ENCODE results near the gene CMPK2.

The CMPK2 gene

GRCh38 chr2:6878549-6878948 lies 12.8 kb upstream of the CMPK2 start:
- Histone ChIP-seq H3K9me3 (ENCODE audit: control insufficient read depth, insufficient read depth, low read length) (peaks cover 19% of the 10 kb centered on the region), H3K4me1 (ENCODE audit: control insufficient read depth, insufficient read depth, low read length) (no peaks in the 10 kb centered on the region), H3K27ac (ENCODE audit: low read depth, low read length) (no peak overlapping the region), H3K4me3 (ENCODE audit: low read depth, low read length) (no peak overlapping the region), H3K27me3 (ENCODE audit: control insufficient read depth, insufficient read depth, low read length) (no peaks in the 10 kb centered on the region), H3K9ac (ENCODE audit: low read depth, low read length) (no peak overlapping the region), H3K36me3 (ENCODE audit: control insufficient read depth, insufficient read depth, low read length) (no peaks in the 10 kb centered on the region)

DNA sequence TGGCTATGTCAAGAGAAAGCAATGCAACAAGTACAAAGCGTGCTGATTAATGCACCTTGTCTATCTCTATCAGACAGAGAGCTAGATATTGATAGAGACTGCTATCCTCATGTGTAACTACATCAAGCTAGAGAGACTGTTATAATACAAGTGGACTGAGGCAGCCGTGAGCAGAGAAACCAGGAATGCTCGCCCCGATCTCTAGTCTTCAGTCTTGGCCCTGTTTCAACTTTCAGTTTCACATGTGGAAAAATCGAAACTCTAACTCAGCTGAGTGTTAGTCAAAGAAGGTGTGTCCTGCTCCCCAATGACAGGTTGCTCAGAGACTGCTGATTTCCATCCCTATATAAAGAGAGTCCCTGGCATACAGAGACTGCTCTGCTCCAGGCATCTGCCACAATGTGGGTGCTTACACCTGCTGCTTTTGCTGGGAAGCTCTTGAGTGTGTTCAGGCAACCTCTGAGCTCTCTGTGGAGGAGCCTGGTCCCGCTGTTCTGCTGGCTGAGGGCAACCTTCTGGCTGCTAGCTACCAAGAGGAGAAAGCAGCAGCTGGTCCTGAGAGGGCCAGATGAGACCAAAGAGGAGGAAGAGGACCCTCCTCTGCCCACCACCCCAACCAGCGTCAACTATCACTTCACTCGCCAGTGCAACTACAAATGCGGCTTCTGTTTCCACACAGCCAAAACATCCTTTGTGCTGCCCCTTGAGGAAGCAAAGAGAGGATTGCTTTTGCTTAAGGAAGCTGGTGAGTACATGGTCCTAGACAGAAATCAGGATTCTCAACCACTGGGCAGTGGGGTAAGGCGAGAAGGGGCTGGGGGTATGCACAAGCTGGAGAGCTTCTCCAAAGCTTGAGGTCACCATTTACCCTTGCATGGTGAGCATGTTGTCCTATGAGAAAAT lies 11.9 kb upstream of the CMPK2 start, which contains the start of gene RSAD2:
TSS of gene RSAD2 (plus strand) at position 376 of the 903 bp plus-strand sequence. CDS start at position 400, 24 bp downstream.
- H3K27ac ChIP-seq (ENCODE audit: low read depth, low read length): no peak within 1 kb of the TSS

GRCh38 chr2:6876309-6876708 lies 10.6 kb upstream of the CMPK2 start:
- Histone ChIP-seq H3K27me3 (ENCODE audit: control insufficient read depth, insufficient read depth, low read length) (no peaks in the 10 kb centered on the region), H3K36me3 (ENCODE audit: control insufficient read depth, insufficient read depth, low read length) (no peaks in the 10 kb centered on the region), H3K9me3 (ENCODE audit: control insufficient read depth, insufficient read depth, low read length) (peaks cover 13% of the 10 kb centered on the region), H3K9ac (ENCODE audit: low read depth, low read length) (no peak overlapping the region), H3K4me3 (ENCODE audit: low read depth, low read length) (no peak overlapping the region), H3K4me1 (ENCODE audit: control insufficient read depth, insufficient read depth, low read length) (no peaks in the 10 kb centered on the region), H3K27ac (ENCODE audit: low read depth, low read length) (no peak overlapping the region)

More for the DNA sequence above, 11.9 kb upstream of the CMPK2 start, which contains the start of gene RSAD2:
- no peaks in the 10 kb centered on the region for H3K36me3 ChIP-seq (ENCODE audit: control insufficient read depth, insufficient read depth, low read length)
- no peak within 1 kb of the TSS for H3K4me3 ChIP-seq (ENCODE audit: low read depth, low read length)
- H3K27me3 ChIP-seq (ENCODE audit: control insufficient read depth, insufficient read depth, low read length): no peaks in the 10 kb centered on the region
- no peak within 1 kb of the TSS for H3K9ac ChIP-seq (ENCODE audit: low read depth, low read length)
- peaks cover 19% of the 10 kb centered on the region for H3K9me3 ChIP-seq (ENCODE audit: control insufficient read depth, insufficient read depth, low read length)
- no peaks in the 10 kb centered on the region for H3K4me1 ChIP-seq (ENCODE audit: control insufficient read depth, insufficient read depth, low read length)

DNA sequence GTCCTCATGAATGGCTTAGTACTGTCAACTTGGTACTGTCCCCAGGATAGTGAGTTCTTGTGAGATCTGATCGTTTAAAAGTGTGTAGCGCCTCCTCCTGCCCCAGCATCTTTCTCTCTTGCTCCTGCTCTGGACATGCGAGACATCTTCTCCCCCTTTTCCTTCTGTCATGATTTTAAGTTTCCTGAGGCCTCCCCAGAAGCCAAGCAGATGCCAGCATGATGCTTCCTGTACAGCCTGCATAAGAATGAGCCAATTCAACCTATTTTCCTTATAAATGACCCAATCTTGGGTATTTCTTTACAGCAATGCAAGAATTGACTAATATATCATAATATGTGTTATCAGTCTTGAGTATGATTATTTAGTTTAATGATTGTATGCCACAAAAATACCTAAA lies 8.3 kb upstream of the CMPK2 start:
- H3K4me1 ChIP-seq (ENCODE audit: control insufficient read depth, insufficient read depth, low read length): no peaks in the 10 kb centered on the region
- no peaks in the 10 kb centered on the region for H3K36me3 ChIP-seq (ENCODE audit: control insufficient read depth, insufficient read depth, low read length)
- H3K9ac ChIP-seq (ENCODE audit: low read depth, low read length): no peak overlapping the region
- H3K27me3 ChIP-seq (ENCODE audit: control insufficient read depth, insufficient read depth, low read length): no peaks in the 10 kb centered on the region
- no peak overlapping the region for H3K27ac ChIP-seq (ENCODE audit: low read depth, low read length)
- no peak overlapping the region for H3K4me3 ChIP-seq (ENCODE audit: low read depth, low read length)
- H3K9me3 ChIP-seq (ENCODE audit: control insufficient read depth, insufficient read depth, low read length): peaks cover 7% of the 10 kb centered on the region

DNA sequence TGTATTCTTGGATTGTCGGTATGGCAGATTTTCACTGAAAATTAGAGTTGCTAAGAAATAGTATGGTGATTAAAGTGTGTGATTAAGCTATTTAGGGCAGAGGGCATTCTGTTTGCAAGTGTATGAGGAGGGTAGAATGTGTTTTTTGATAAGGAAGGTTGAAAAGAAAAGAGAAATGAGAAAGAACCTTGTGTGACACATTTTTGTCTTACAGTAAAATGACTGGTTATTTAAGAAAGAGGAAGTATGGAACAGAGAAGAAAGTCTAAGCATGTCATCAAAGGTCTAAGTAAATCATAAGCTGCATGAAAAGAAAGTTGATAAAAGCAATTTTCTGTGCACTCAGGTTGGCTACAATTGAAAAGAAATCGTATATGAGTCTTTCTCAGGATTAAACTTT lies 6.7 kb upstream of the CMPK2 start:
- H3K9me3 ChIP-seq (ENCODE audit: control insufficient read depth, insufficient read depth, low read length): peaks cover 4% of the 10 kb centered on the region
- peaks cover 3% of the 10 kb centered on the region; the same call in 1 of the 2 replicates for H3K27me3 ChIP-seq (ENCODE audit: control insufficient read depth, insufficient read depth, low read length)
- no peak overlapping the region for H3K9ac ChIP-seq (ENCODE audit: low read depth, low read length)
- H3K4me3 ChIP-seq (ENCODE audit: low read depth, low read length): no peak overlapping the region
- H3K4me1 ChIP-seq (ENCODE audit: control insufficient read depth, insufficient read depth, low read length): no peaks in the 10 kb centered on the region
- H3K36me3 ChIP-seq (ENCODE audit: control insufficient read depth, insufficient read depth, low read length): no peaks in the 10 kb centered on the region
- H3K27ac ChIP-seq (ENCODE audit: low read depth, low read length): no peak overlapping the region

GRCh38 chr2:6866982-6867381 lies 1.3 kb upstream of the CMPK2 start:
- no peak overlapping the region for H3K4me3 ChIP-seq (ENCODE audit: low read depth, low read length)
- no peak overlapping the region for H3K9ac ChIP-seq (ENCODE audit: low read depth, low read length)
- no peaks in the 10 kb centered on the region for H3K4me1 ChIP-seq (ENCODE audit: control insufficient read depth, insufficient read depth, low read length)
- no peaks in the 10 kb centered on the region for H3K9me3 ChIP-seq (ENCODE audit: control insufficient read depth, insufficient read depth, low read length)
- H3K36me3 ChIP-seq (ENCODE audit: control insufficient read depth, insufficient read depth, low read length): no peaks in the 10 kb centered on the region
- peaks cover 45% of the 10 kb centered on the region for H3K27me3 ChIP-seq (ENCODE audit: control insufficient read depth, insufficient read depth, low read length)
- H3K27ac ChIP-seq (ENCODE audit: low read depth, low read length): no peak overlapping the region

DNA sequence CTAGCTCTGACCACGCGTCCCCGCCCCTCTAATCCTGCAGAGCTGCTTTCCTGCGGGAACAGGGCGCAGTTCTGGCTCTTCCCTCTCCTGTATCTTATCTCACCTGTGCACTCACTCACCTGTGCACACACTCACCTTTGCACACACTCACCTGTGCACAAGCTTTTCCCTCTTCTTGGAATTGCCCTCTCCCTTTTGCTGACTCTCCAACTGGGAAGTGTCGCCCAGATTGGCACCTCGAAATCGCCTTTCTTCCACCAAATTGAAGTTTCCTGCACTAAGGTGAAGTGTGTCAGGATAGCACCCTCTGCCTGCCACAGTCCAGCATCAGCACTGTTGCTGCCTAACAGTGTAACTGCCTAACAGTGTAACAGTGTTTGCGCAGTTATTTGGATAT lies 566 bp upstream of the CMPK2 start:
- Histone ChIP-seq H3K4me1 (ENCODE audit: control insufficient read depth, insufficient read depth, low read length) (no peaks in the 10 kb centered on the region), H3K36me3 (ENCODE audit: control insufficient read depth, insufficient read depth, low read length) (no peaks in the 10 kb centered on the region), H3K9ac (ENCODE audit: low read depth, low read length) (no peak overlapping the region), H3K9me3 (ENCODE audit: control insufficient read depth, insufficient read depth, low read length) (no peaks in the 10 kb centered on the region), H3K4me3 (ENCODE audit: low read depth, low read length) (peak overlapping the region; percentile 69), H3K27me3 (ENCODE audit: control insufficient read depth, insufficient read depth, low read length) (peaks cover 45% of the 10 kb centered on the region), H3K27ac (ENCODE audit: low read depth, low read length) (no peak overlapping the region)

DNA sequence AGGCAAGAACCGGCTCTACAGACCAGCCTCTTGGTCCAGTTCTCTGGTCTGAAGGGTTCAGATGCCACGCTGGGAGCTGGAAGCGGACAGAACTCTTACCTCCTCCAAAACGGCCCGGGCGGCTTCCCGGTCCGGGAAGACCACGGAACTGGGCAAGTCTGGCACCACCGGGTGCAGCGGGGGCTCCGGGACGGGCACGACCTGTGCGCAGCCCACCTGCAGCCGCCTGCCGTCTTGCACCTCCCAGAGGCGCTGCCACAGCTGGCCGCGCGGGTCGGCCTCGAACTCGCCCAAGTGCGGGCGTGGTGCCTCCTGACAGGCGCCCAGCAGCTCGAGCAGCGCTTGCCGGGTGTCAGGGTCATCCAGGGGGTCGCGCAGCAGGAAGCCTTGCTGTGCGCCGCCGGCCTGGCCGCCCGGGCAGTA lies 773 bp downstream of the CMPK2 start:
- no peak overlapping the region for H3K27ac ChIP-seq (ENCODE audit: low read depth, low read length)
- no peaks in the 10 kb centered on the region for H3K36me3 ChIP-seq (ENCODE audit: control insufficient read depth, insufficient read depth, low read length)
- peaks cover 45% of the 10 kb centered on the region for H3K27me3 ChIP-seq (ENCODE audit: control insufficient read depth, insufficient read depth, low read length)
- peak overlapping the region; percentile 69 for H3K4me3 ChIP-seq (ENCODE audit: low read depth, low read length)
- H3K9ac ChIP-seq (ENCODE audit: low read depth, low read length): no peak overlapping the region
- H3K9me3 ChIP-seq (ENCODE audit: control insufficient read depth, insufficient read depth, low read length): no peaks in the 10 kb centered on the region; the same call in 1 of the 2 replicates
- H3K4me1 ChIP-seq (ENCODE audit: control insufficient read depth, insufficient read depth, low read length): no peaks in the 10 kb centered on the region

- Histone ChIP-seq H3K9ac (ENCODE audit: low read depth, low read length) (no peak overlapping the region), H3K36me3 (ENCODE audit: control insufficient read depth, insufficient read depth, low read length) (no peaks in the 10 kb centered on the region), H3K9me3 (ENCODE audit: control insufficient read depth, insufficient read depth, low read length) (peaks cover under 1% of the 10 kb centered on the region; the same call in 1 of the 2 replicates), H3K27ac (ENCODE audit: low read depth, low read length) (no peak overlapping the region), H3K4me3 (ENCODE audit: low read depth, low read length) (no peak overlapping the region), H3K4me1 (ENCODE audit: control insufficient read depth, insufficient read depth, low read length) (no peaks in the 10 kb centered on the region), H3K27me3 (ENCODE audit: control insufficient read depth, insufficient read depth, low read length) (peaks cover 45% of the 10 kb centered on the region)
Measured at GRCh38 chr2:6864231-6864754, 1.4 kb downstream of the CMPK2 start.

GRCh38 chr2:6863792-6864191 lies 1.9 kb downstream of the CMPK2 start:
- peaks cover 6% of the 10 kb centered on the region; the same call in 1 of the 2 replicates for H3K9me3 ChIP-seq (ENCODE audit: control insufficient read depth, insufficient read depth, low read length)
- H3K9ac ChIP-seq (ENCODE audit: low read depth, low read length): no peak overlapping the region
- H3K4me1 ChIP-seq (ENCODE audit: control insufficient read depth, insufficient read depth, low read length): no peaks in the 10 kb centered on the region
- no peaks in the 10 kb centered on the region for H3K36me3 ChIP-seq (ENCODE audit: control insufficient read depth, insufficient read depth, low read length)
- no peak overlapping the region for H3K4me3 ChIP-seq (ENCODE audit: low read depth, low read length)
- no peak overlapping the region for H3K27ac ChIP-seq (ENCODE audit: low read depth, low read length)
- peaks cover 45% of the 10 kb centered on the region for H3K27me3 ChIP-seq (ENCODE audit: control insufficient read depth, insufficient read depth, low read length)

GRCh38 chr2:6860296-6860695 lies 5.4 kb downstream of the CMPK2 start:
- no peaks in the 10 kb centered on the region for H3K36me3 ChIP-seq (ENCODE audit: control insufficient read depth, insufficient read depth, low read length)
- H3K9me3 ChIP-seq (ENCODE audit: control insufficient read depth, insufficient read depth, low read length): peaks cover 7% of the 10 kb centered on the region; the same call in 1 of the 2 replicates
- H3K27ac ChIP-seq (ENCODE audit: low read depth, low read length): no peak overlapping the region
- H3K4me1 ChIP-seq (ENCODE audit: control insufficient read depth, insufficient read depth, low read length): no peaks in the 10 kb centered on the region
- H3K4me3 ChIP-seq (ENCODE audit: low read depth, low read length): no peak overlapping the region
- H3K9ac ChIP-seq (ENCODE audit: low read depth, low read length): no peak overlapping the region
- peaks cover 21% of the 10 kb centered on the region for H3K27me3 ChIP-seq (ENCODE audit: control insufficient read depth, insufficient read depth, low read length)

Measured in HUES48 (cell line).